ENCODE measurements around the gene HAUS7.

Gene HAUS7

DNA sequence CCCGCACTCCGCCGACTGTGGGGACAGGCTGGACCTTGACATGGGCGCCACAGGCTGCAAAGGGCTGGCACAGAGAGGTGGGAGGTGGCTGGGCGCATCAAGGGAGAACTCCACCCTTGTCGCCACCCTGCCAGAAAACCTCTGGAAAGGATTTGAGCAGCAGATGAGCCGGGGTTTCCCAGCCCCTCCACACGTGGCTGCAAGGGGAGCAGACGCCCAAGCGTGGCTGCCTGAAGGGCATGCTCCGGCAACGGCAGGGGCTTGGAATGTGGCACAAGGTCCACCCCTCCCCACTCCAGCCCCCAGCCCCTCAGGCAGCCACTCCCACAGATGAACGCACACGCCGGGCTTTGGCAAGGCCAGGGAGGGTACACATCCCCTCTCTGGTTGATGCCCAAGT, 29.0 kb upstream of the HAUS7 start:
- no peak for DNase-seq (ENCODE audit: low spot score)

DNA sequence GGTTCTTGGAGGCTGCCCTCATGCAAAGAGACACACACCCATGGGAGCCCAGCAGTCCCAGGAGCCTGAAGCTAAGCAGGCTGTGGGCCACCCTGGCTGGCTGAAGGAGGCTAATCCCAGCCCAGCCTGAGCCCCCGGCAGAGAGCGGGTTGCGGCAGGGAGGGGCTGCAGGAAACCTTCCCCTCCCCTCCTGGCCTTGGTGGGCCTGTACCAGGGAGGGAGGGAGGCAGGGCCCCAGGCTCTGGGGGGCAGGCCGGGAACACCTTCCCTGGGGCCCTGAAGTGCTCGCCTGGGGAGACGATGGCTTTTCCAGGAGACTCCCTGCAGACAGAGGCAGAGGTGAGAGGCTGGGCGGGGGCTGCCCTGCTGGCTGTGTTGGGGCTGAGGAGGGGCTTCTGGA, 28.1 kb upstream of the HAUS7 start:
- DNase-seq (ENCODE audit: low spot score) = no peak

DNA sequence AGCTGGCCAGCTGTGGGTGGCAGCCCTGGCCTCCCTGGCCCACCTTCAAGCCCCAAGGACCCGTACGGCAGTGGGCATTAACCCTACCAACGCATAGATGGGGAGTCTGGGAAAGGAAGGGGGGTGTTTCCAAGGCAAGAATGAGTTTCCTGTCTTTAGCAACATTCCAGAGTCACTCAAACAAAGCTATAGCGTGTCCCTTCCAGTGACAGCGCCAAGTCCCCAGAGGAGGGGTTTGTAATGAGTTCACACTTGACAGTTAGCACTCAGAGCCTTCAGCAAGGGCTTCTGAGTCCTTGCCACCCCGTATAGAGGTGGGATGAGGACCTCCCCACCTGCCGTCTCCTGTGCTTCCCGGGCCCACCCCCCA, 26.2 kb upstream of the HAUS7 start:
- DNase-seq (ENCODE audit: low spot score) = no peak

DNA sequence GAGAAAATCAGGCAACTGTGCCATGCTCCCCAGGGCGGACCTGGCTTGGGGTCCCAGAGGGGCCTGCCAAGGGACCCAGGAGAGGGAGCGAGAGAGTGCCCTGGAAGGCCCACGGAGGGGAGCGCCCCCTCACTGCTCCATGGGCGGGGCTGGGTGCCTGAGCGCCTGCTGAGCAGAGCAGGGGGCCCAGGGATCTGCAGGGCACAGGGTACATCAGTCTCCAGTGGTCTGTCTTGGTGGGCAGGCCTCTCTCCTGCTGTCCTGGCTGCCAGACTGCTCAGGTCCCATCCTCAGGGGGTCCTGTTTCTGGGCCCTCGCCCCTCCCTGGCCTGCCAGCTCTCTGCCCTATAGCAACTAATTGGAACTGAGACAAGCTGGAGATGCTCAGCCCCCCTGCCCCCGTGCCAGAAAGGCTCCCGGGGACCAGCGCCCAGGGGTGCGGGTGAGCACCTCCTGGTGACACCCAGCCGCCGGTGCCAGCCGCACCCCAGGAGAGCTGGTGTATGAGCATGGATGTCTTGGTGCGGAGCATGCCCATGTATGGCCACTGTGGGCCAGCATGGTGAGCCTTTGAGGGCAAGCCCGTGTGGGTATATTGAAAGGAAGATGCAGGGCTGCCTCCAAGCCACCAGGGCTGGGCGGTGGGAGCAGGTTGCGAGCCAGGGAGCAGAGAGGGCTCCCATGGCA, 25.7 kb upstream of the HAUS7 start:
- DNase-seq (ENCODE audit: low spot score) = no peak

DNA sequence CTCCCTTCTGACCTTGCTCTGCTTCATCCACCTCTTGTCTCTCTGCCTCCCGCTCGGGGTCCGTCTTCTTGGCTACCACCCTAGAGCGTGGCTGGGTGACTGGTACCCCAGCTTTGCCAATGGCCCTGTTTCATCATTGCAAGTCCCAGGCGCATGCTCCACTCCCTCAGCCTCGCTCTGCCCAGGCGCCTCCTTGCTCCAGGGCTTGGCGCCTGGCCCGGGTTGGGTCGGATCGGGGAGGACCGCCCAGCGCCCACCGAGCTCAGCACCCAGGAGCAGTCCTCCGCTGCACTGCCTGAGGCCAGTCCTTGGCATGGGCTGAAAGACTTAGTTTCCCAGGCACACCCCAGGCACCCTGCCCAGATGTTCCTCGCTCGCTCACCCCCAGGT, 25.0 kb upstream of the HAUS7 start:
- no peak for DNase-seq (ENCODE audit: low spot score)

DNA sequence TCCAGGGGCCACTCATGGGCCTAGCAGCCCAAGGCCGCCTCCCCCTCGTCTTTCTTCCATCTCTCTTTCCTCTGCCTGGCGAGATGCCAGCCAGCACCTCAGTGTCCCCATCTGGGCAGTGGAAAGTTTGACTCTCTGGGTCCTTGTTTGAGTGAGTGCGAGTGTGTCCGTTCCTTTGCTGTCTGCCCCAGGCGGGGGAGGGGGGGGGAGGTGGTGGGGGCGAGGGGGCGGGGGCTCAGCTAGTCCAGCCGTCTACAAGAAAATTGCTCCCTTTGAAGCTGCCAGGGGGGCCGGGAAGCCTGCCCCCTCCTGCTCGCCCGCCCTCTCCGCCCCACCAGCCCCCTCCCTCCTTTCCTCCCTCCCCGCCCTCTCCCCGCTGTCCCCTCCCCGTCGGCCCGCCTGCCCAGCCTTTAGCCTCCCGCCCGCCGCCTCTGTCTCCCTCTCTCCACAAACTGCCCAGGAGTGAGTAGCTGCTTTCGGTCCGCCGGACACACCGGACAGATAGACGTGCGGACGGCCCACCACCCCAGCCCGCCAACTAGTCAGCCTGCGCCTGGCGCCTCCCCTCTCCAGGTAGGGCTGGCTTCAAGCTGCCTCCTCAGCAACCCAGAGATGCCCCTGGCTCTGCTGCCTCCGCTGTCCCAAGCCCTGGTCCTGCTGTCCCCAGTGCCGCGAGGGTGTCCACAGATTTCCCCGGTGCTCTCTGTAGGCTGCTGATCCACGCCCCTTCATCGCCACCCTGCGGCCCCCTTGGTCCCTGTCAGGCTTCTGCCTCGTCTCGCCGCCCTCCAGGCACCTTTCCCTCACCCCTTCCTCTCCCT, 24.4 kb upstream of the HAUS7 start, which contains the start of gene BGN:
Gene BGN, plus strand, starts transcription at position 440 of the 821 bp plus-strand sequence. CDS start 9,652 bp downstream, outside the sequence.
- DNase-seq (ENCODE audit: low spot score) = no peak

DNA sequence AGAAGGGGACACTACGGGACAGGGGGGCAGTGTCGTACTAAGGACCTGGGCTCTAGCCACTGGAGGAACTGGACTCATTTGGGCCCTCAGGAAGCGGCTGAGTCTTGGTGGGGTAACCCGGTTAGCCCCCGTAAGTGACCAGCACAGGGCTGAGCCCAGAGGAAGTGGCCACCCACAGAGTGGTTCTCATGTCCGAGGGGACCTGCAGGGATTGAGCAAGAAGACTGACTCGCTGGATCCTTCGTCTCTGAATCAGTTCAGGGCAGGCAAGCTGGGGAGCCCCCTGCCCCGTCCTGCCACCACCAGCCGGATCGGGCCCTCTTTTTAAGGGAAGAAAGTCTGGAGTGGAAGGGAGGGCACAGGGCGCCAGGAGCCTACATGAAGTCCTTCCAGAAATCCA, 23.7 kb upstream of the HAUS7 start:
- no peak for DNase-seq (ENCODE audit: low spot score)

DNA sequence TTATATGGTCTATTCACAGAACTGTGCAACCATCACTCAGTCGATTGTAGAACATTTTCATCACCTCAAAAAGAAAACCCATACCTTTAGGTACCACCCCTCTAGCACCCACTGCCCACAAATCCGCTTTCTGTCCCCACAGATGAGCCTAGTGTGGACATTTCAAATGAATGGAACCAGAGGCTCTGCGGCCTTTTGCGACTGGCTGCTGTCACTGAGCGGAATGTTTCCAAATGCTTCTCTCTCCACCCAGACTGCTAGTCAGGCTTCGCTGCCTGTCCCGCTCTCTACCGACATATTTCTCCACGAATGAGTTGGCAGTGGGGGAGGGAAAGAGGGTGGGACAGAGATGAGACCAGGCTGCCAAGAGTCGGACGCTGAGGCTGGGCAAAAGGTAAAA, 22.7 kb upstream of the HAUS7 start:
- DNase-seq (ENCODE audit: low spot score) = no peak

DNA sequence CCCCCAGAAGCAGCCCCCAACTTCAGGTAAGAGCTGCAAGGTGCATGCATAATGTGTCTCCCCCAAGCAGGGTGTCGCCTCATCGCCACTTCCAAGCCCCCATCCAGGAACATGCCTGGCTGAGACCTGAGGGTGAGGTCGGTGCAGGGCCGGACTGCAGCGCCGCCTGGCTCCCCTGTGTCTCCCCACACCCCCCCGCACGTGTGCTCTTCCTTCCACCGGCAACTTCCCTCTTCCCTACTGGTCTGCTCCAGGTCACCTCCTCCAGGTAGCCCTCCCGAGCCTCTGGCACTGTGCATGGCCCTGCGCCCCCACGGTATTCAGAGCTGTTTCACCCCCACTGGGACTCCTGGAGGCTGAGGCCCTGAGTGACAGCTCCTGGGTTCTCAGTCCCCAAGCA, 22.2 kb upstream of the HAUS7 start:
- DNase-seq (ENCODE audit: low spot score) = no peak

DNA sequence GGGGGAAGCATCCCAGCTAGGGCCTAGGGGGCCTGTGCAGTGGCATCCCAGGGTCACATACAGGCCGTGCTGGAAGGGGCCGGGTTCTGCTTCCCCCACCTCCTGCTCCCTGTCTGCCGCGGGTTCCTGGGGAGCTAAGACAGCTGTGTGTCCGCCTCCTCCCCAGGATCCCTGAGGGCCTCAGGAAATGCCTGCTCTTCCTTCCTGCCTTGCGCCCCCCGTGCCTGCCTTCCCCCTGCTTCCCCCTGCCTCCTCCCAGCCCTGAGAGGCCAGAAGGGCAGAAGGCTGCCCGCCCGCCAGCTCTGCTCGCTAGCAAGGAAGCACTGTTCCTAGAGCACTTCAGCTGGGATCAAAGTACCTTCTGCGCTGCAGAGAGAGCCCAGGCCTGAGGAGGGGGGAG, 21.5 kb upstream of the HAUS7 start:
- no peak for DNase-seq (ENCODE audit: low spot score)

DNA sequence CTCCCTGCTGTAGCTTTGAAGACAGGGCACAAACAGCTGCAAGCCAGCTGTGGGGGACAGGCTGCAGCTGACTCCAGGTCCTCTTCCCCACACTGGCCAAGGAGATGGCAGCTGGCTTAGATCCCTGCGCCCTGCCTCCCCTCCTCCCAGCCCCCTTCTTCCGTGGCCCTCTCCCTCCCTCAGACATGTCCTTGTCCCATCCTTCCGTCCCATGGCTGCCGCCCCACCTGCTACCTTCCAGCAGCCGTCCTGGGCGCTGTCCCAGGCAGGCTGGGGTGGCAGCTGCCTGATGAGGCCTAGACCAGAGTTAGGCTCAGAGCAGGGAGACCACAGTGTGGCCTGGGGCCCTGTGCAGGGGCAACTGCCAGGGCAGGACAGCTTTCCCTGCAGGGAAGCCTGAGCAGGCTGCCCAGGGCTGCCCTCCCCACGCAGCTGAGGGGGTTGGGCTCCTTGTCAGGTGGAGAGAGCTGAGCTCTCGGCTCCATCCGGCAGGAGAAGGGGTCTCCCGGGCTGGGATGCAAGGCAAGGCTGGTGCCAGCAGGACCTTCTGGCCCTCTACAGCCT, 21.1 kb upstream of the HAUS7 start:
- DNase-seq (ENCODE audit: low spot score) = no peak

DNA sequence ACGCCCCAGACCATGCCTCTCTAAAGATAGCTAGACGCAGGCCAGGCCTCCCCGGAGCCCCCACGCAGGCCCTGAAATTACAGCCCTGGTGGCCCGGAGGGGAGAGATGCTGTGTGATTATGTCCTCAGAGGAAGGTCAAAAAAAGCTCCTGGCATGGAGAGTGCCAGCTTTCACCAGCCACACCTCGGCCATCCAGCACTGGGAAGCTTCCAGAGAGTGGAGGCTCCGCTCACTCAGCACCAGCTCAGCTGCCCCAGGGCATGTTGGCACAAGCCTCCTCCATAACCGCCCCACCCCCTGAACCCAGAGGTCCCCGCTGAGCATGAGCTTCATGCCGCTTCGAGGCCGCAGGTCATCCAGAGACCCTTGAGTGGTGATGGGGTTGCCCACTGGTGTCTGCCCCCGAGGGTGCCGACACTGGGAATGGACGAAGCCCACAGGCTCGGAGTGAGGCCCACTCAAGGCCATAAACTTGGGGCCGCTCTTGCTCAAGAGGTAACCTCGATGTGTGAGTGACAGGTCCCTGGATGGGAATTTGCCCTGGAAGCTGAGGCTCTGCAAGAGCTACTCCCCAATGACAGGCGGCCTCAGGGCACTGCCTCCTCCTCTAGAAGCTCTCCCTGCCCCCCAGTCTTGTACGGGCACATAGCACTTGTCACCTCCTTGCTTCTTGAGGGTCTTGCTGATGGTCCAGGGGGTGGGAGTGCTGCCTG, 20.0 kb upstream of the HAUS7 start:
- DNase-seq (ENCODE audit: low spot score) = no peak

DNA sequence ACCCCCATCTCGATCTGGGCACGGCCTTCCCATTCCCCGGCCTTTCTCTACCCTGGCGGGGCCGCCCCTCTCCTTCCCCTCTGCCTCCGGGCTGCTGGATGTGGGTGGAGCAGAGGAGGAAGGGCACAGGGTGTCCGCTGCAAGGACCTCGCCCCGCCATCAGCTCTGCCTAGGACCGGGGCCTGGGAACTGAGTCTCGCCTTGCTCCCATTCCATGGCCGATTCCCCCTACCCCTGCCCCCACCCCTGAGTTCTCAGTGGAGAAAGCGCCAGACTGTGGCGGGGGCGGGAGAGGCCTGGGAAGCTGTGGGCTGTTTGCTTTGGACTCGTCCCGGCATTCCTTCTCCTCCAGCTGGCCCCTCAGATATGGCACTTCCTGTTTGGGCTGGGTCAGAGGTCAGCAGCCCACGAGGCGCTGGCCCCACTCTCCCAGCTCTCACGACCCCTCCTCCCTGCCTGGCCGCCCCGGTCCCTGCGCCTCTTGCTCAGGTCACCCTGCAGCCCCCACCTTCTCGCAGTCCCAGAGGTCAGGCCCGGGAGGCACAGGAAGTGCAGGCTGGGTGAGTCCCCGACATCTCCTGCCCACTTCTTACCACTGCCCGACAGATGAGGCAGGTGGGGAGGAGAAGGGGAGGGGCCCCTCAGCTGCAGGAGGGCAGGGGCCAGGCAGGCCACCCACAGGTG, 18.0 kb upstream of the HAUS7 start:
- no peak for DNase-seq (ENCODE audit: low spot score)

DNA sequence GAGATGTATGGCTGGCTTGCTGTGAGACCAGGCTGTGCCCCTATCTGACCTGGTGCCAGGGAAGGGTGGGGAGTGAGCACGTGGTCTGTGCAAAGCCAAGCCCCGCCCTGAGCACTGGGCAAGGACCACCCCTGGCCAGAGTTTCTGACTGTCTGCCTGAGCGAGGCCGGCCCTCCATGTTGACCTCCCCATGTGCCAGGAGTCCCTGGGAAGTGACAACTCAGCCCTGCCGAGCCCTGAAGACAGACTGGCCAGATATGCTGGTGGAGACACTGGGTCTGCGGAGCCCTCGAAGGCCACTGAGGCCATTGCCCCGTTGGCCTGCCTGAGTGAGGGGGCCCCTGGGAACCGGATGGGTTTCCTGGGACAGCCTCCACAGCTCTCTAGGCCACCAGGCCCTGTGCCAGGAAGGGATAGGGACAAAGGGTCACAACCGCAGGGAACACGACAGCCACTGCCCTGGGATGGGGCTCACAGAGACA, 17.3 kb upstream of the HAUS7 start:
- no peak for DNase-seq (ENCODE audit: low spot score)

DNA sequence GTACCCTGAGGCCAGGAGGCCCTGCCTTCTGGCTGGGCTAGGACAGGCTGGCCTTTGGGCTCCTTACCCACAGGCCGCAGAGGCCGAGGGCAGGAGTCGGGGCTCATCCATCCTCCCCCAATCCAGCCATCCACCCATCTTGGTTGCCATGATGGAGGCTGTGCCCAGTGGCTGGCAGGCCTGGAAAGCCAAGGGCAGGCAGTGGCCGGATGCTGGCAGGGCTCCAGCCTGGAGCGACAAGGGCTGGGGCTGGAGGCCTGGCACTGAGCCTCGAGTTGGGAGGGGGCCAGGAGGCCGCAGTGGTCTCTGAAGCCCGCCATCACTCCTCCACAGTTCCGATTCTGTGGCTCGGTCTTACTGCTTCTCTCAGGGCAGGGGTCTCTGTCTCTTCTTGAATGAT, 15.8 kb upstream of the HAUS7 start:
- DNase-seq (ENCODE audit: low spot score) = no peak

DNA sequence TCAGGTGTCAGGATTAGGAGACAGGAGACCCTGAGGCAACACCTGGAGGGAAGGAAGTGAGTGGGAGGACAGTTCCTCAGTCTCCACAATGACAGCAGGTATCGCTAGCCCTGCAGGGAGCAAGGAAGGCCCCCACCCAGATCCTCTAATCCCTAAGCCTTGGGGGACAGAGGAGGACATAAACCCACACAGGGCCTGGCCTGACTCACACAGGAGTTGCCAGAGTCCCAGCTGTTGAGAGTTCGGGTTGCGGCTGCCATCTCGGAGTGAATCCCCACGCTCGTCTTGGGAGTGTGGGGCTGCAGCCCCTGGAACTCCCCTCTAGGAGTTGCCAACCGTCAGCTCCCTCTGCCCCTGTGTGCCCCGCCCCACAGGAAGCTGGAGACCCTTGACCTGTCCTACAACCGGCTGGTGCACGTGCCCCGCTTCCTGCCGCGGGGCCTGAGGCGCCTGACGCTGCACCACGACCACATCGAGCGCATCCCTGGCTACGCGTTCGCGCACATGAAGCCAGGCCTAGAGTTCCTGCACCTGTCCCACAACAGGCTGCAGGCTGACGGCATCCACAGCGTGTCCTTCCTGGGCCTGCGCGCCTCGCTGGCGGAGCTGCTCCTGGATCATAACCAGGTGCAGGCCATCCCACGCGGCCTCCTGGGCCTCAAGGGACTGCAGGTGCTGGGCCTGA, 15.2 kb upstream of the HAUS7 start:
- DNase-seq (ENCODE audit: low spot score) = no peak

DNA sequence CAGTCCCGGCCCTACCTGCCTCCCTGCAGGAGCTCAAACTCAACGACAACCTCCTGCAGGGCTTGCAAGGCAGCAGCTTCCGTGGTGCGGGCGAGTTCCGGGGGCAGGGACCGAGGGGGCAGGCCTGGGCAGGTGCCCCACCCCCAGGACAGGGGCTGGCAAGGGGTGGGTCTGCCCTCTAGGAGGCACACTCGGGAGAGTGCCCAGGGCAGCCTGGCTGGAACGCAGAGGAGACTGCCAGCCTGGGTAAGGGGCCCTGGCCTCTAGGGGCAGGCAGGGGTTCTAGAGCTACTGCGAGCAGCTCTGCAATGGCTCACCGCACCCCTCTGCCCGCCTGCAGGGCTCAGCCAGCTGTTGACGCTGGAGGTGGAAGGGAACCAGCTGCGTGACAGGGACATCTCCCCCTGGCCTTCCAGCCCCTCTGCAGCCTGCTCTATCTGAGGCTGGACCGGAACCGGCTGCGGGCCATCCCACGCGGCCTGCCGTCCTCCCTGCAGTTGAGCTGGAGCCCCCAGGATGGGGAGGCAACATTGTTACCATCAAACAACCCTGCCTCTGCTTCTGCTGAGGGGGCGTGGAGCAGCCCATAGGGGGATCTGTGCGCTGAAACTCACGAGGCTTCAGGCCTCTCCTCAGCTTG, 12.1 kb upstream of the HAUS7 start:
- DNase-seq (ENCODE audit: low spot score) = no peak

DNA sequence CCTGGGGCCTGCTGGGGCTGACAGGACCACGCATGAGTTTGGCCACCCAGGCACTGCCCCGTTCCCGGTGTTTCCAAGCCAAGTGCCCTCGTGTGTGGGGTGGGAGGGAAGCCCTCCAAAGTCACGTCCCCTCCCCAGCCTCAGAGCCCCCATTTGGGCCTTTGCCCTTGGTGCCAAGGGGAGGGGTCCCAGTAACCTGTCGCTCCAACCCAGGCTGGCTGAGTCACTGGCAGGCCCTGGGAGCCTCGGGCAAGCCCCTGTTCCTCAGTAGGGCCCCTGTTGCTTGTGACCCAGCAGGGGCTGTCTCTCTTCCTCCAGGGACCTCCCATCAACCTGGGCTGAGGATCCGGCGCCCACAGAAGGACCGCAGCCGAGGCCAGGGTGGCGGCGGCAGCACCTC, 10.7 kb upstream of the HAUS7 start:
- DNase-seq (ENCODE audit: low spot score) = no peak

DNA sequence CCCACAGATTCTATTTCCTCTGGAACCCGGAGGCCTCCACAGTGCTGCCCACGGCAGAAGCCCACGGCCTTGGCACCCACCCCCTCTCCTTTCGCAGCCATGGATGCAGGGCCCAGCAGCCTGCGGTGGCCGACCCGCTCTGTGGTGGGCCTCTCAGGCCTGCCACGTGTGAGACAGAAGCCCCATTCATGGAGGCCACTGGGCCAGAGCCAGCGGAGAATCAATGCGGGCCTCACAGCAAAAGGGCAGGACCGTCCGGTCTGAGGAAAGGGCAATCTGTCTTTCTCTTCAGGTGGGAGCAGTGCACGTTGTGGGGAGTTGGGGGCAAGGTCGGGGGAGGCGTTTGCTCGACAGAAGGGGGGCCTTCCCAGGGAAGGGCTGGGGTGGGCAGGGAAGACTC, 8.4 kb upstream of the HAUS7 start:
- no peak for DNase-seq (ENCODE audit: low spot score)

DNA sequence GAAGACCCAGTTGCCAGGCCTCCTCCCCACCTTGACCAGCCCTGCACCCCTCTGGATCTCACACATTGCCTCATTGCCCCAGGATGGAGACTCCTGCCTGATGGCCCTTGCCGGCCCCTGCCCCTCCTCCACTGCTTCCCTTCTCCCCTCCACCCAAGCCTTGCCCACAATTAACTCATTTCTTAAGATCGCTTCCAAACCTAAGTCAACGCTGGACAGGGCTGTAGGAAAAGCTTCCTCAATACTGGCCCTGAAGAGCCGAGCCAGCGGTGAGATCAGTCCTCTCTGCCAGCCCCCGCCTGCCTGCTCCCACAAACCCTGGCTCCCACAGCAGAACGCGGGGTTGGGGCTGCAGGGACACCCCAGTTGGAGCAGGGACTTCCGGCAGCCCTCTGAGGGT, 7.5 kb upstream of the HAUS7 start:
- no peak for DNase-seq (ENCODE audit: low spot score)

DNA sequence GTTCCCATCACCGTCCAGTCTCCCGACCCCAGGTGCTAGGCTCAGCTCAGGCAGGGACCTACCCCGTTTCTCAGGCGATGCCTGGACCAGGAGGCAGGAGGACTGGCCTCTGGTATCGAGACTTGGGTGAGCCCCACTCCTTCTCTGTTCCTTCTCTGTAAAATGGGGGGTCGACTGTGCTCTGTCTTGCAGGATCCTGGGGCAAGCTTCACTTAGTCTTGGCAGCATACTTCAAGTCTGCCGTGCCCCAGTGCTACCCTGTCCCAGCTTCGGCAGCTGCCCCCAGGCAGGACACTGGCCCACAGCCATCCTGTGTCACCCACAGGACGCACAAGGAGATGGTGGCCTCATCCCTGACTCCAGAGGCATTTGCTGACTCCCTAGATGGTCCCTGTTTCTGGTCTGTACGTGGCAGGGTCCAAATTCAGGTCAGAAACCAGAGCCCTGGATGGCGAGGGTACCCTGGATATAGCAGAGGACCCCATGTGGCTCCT, 7.0 kb upstream of the HAUS7 start:
- no peak for DNase-seq (ENCODE audit: low spot score)

All from activated CD4-positive, alpha-beta T cell treated with anti-CD3 and anti-CD28 coated beads, Interleukin-2, Interleukin-4, amounts not matched to agents 100 ng/mL and 50 ng/mL, durations not matched to agents 16 hours and 8 hours (primary cell).